CD4-positive, CD25-positive, alpha-beta regulatory T cell (primary cell): ENCODE results near the gene RUNX2. TPM values are rescaled to one million over a fixed set of nuclear protein-coding genes. Genes with fewer than 3 reads are reported as not detected.

Experiments
- ATAC-seq, 2 donors: fragments of 150-1000 bp; cut with Tn5 transposase; one replicate each; pipeline ENCODE4 v1.10.0; 2021; ENCODE audit warnings: low read depth in 2 of 2, moderate number of reproducible peaks in 2 of 2, moderate library complexity in 1 of 2
- DNase-seq, 3 donors: peaks; one replicate each; pipeline versions ENCODE4 v3.0.0 to v3.0.0-alpha.2; 2012 to 2022; ENCODE audit warnings: mixed read lengths in 1 of 3
- H3K27ac ChIP-seq: one replicate; pipeline ENCODE4 v1.7.0; 2013; ENCODE audit warnings: mild to moderate bottlenecking, low read length; ENCODE audit not compliant: insufficient read depth, poor library complexity, severe bottlenecking
- H3K27me3 ChIP-seq: one replicate; pipeline ENCODE4 v1.7.0; 2013; ENCODE audit warnings: low read length; ENCODE audit not compliant: control insufficient read depth, insufficient read depth
- H3K36me3 ChIP-seq: one replicate; pipeline ENCODE4 v1.7.0; 2013; ENCODE audit warnings: mild to moderate bottlenecking, low read length, moderate library complexity; ENCODE audit not compliant: control insufficient read depth, insufficient read depth
- H3K4me1 ChIP-seq: 2 replicates; pipeline ENCODE4 v1.7.0; 2013; ENCODE audit warnings: mild to moderate bottlenecking, low read length; ENCODE audit not compliant: insufficient read depth, control insufficient read depth, poor library complexity, severe bottlenecking
- H3K4me3 ChIP-seq: one replicate; pipeline ENCODE4 v1.7.0; 2013; ENCODE audit warnings: low read depth, mild to moderate bottlenecking, low read length, moderate library complexity
- H3K9me3 ChIP-seq, 2 experiments: 1 replicate in 1 of 2; 2 replicates in 1 of 2; pipeline ENCODE4 v1.7.0; 2013; ENCODE audit warnings: low read length in 2 of 2, mild to moderate bottlenecking in 1 of 2, moderate library complexity in 1 of 2; ENCODE audit not compliant: control insufficient read depth in 2 of 2
- H3K27ac Mint-ChIP-seq, 3 donors: one replicate each; pipeline ENCODE4 v1.8.0; 2020 to 2022; ENCODE audit warnings: mild to moderate bottlenecking in 3 of 3, mixed read lengths in 3 of 3, moderate library complexity in 2 of 3
- H3K27me3 Mint-ChIP-seq: one replicate; pipeline ENCODE4 v1.8.0; 2022; ENCODE audit warnings: mild to moderate bottlenecking, mixed read lengths
- H3K36me3 Mint-ChIP-seq: one replicate; pipeline ENCODE4 v1.8.0; 2020; ENCODE audit warnings: mixed read lengths
- H3K4me1 Mint-ChIP-seq, 4 donors: one replicate each; pipeline ENCODE4 v1.8.0; 2020 to 2022; ENCODE audit warnings: mixed read lengths in 4 of 4, mild to moderate bottlenecking in 1 of 4
- H3K4me3 Mint-ChIP-seq, 4 donors: one replicate each; pipeline ENCODE4 v1.8.0; 2020 to 2022; ENCODE audit warnings: mild to moderate bottlenecking in 4 of 4, mixed read lengths in 4 of 4, moderate library complexity in 3 of 4
- H3K9me3 Mint-ChIP-seq, 7 donors: one replicate each; pipeline ENCODE4 v1.8.0; 2020 to 2022; ENCODE audit warnings: mixed read lengths in 7 of 7, mild to moderate bottlenecking in 3 of 7, moderate library complexity in 2 of 7
- polyA plus RNA-seq, 4 donors: library from polyadenylated mRNA; unstranded; fragments of 300-500 nt; fragmentation: Illumina TruSeq; gene quantifications; one replicate each; pipeline ENCODE4 v1.2.3, GENCODE V29; 2021
- total RNA-seq: library from RNA; stranded (reverse); gene quantifications from one replicate; pipeline ENCODE4 v1.2.3, GENCODE V29; 2022

RUNX2 gene
- total and polyA plus RNA-seq, 5 donors from 2014 or later = 5.3 to 30.0 (median 5.5) TPM

- H3K36me3 Mint-ChIP-seq = peaks cover 4% of the 10 kb centered on the region
- H3K9me3 Mint-ChIP-seq = peaks cover 0 to 2% (median 0%) of the 10 kb centered on the region in 7 donors
- H3K27me3 Mint-ChIP-seq = peaks cover 35% of the 10 kb centered on the region
- H3K36me3 ChIP-seq = no peaks in the 10 kb centered on the region
- H3K4me3 Mint-ChIP-seq = no peak overlapping the region
- ATAC-seq (no peak), DNase-seq (no peak)
- no peak overlapping the region for H3K4me3 ChIP-seq
- no peaks in the 10 kb centered on the region for H3K9me3 ChIP-seq
- H3K4me1 Mint-ChIP-seq = peaks cover 0 to 20% (median 11%) of the 10 kb centered on the region in 4 donors
- peaks cover 4% of the 10 kb centered on the region for H3K4me1 ChIP-seq
- H3K27ac Mint-ChIP-seq = peak overlapping the region in 1 of 3 donors; percentile 30
- peaks cover 5% of the 10 kb centered on the region for H3K27me3 ChIP-seq
- H3K27ac ChIP-seq = no peak overlapping the region
Measured at GRCh38 chr6:45658400-45658799, 330.3 kb downstream of the RUNX2 start.

- peaks cover 0 to 2% (median 0%) of the 10 kb centered on the region in 7 donors for H3K9me3 Mint-ChIP-seq
- ATAC-seq (peak in 1 of 2 donors; percentile 10), DNase-seq (peak in 1 of 3 donors; percentile 32)
- Histone ChIP-seq H3K36me3 (no peaks in the 10 kb centered on the region), H3K27me3 (peaks cover 5% of the 10 kb centered on the region), H3K4me3 (no peak overlapping the region), H3K4me1 (peaks cover 10% of the 10 kb centered on the region), H3K9me3 (no peaks in the 10 kb centered on the region), H3K27ac (no peak overlapping the region)
- peaks cover 4% of the 10 kb centered on the region for H3K36me3 Mint-ChIP-seq
- peak overlapping the region in 2 of 3 donors; percentile 30 to 31 for H3K27ac Mint-ChIP-seq
- peaks cover 31% of the 10 kb centered on the region for H3K27me3 Mint-ChIP-seq
- peak overlapping the region in 1 of 4 donors; percentile 55 for H3K4me3 Mint-ChIP-seq
- peaks cover 0 to 24% (median 14%) of the 10 kb centered on the region in 4 donors for H3K4me1 Mint-ChIP-seq
Measured at GRCh38 chr6:45658958-45659357, 330.8 kb downstream of the RUNX2 start.

GRCh38 chr6:45661661-45662060, 333.5 kb downstream of the RUNX2 start:
- ATAC-seq = no peak
- no peak overlapping the region for H3K27ac ChIP-seq
- H3K36me3 ChIP-seq = no peaks in the 10 kb centered on the region
- Mint-ChIP-seq H3K9me3 (peaks cover 0 to 2% (median 0%) of the 10 kb centered on the region in 7 donors), H3K4me3 (no peak overlapping the region), H3K27me3 (peaks cover 39% of the 10 kb centered on the region), H3K36me3 (peaks cover 4% of the 10 kb centered on the region), H3K4me1 (peaks cover 12 to 45% (median 31%) of the 10 kb centered on the region in 4 donors), H3K27ac (no peak overlapping the region)
- no peaks in the 10 kb centered on the region for H3K9me3 ChIP-seq
- H3K27me3 ChIP-seq = peaks cover 3% of the 10 kb centered on the region
- DNase-seq = no peak
- no peak overlapping the region for H3K4me3 ChIP-seq
- peaks cover 11% of the 10 kb centered on the region for H3K4me1 ChIP-seq

DNA sequence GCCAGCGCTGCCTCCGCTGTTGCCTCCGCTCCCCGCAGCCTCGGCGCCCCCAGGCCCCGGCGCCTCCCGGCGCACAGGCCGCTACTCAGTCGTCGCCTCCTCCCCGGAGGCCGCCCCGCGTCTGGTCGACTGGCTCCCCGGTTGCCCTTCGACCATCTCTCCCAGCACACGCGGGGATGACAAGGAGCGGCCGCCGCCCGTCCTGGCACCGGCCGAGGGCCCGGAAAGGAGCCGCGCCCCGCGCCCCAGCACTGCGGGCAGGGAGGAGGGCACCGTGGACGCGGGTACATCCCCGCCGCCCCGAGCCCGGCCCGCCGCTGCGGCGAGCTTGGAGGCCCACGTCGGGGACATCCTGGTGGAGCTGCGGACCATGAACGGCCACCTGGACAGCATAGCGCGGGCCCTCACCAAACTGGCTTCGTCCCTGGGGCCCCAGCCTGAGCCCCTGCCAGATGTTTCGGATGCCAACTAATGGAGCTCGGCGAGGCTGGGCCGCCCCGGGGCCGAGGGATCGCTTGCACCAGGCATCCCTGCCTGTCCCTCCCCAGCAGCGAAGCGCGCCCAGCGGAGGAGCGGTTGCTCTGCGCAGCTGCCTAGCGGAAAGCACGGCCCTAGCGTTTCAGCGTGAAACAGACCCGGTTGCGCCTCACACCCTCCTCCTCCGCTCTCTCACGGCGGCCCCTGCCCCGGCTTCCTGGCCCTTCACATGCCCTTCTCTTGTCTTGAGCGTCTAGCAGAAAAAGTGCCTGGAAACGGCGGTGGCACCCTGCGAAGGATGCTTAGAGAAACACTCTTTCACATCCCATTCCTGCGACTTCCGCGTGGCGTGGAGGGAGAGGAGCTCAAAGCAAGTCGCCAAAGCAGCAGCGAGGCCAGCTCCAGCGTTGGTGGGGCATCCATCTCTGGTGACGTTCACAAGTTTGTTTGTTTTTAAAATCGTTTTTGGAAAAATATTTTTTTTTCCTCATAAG, 335.4 kb downstream of the RUNX2 start:
- peak overlapping the region in 1 of 3 donors; percentile 21 for H3K27ac Mint-ChIP-seq

DNA sequence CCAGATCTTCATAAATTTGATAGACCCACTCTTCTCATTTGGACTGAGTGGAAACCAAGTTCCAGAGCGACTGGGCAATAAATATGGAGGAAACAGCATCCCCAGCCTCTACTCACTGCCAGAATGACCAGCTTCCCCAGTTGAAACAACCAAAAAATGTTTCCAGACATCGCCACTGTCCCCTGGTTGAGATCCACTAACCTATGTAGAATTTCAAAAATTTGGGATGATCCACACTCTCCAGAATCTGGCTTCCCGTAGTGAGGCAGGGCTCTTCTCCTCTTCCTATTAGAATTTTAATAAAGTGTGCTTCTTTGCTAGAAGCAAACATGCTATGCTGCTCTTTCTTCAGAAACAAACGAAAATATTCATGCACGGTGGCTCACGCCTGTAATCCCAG, 336.6 kb downstream of the RUNX2 start:
- Mint-ChIP-seq H3K27me3 (peaks cover 35% of the 10 kb centered on the region), H3K4me3 (peak overlapping the region in 1 of 4 donors; percentile 16), H3K4me1 (peaks cover 14 to 36% (median 26%) of the 10 kb centered on the region in 4 donors), H3K36me3 (no peaks in the 10 kb centered on the region), H3K9me3 (peaks cover 0 to 1% (median 0%) of the 10 kb centered on the region in 7 donors), H3K27ac (no peak overlapping the region)
- ATAC-seq (no peak), DNase-seq (no peak)
- Histone ChIP-seq H3K4me3 (no peak overlapping the region), H3K27ac (no peak overlapping the region), H3K36me3 (no peaks in the 10 kb centered on the region), H3K4me1 (peaks cover 11% of the 10 kb centered on the region), H3K9me3 (no peaks in the 10 kb centered on the region), H3K27me3 (peaks cover 3% of the 10 kb centered on the region)

More for the DNA sequence above, 335.4 kb downstream of the RUNX2 start:
- ATAC-seq (peak; percentile 65 to 69), DNase-seq (peak in 2 of 3 donors; percentile 40 to 80)
- Histone ChIP-seq H3K36me3 (no peaks in the 10 kb centered on the region), H3K27ac (no peak overlapping the region), H3K9me3 (no peaks in the 10 kb centered on the region), H3K4me1 (peaks cover 11% of the 10 kb centered on the region), H3K27me3 (peaks cover 3% of the 10 kb centered on the region), H3K4me3 (peak overlapping the region; percentile 19)
- H3K4me1 Mint-ChIP-seq = peaks cover 16 to 46% (median 33%) of the 10 kb centered on the region in 4 donors
- H3K27me3 Mint-ChIP-seq = peaks cover 39% of the 10 kb centered on the region
- peaks cover 0 to 1% (median 0%) of the 10 kb centered on the region in 7 donors for H3K9me3 Mint-ChIP-seq
- peak overlapping the region; percentile 57 to 76 (median 70) for H3K4me3 Mint-ChIP-seq
- H3K36me3 Mint-ChIP-seq = no peaks in the 10 kb centered on the region

DNA sequence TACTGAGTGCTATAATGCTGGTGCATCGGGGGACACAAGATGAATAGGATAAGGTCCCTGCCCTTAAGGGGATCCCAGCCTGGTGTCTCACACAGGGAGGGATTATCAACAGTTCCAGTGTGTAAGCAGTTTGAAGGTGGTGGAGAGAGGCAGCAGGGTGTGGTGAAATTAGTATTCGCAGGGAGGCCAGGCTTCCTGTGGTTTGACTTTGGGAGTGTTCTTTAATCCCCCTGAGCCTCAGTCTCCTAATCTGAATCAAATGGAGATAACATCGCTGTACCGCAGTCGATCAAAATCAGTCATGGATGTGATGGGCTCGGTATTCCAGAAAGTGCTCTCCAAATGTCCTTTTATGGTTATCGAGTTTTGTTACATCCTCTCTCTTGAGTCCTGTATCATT, 337.7 kb downstream of the RUNX2 start:
- no peaks in the 10 kb centered on the region for H3K9me3 ChIP-seq
- no peak for ATAC-seq
- H3K4me3 Mint-ChIP-seq = peak overlapping the region in 2 of 4 donors; percentile 42 to 71
- no peaks in the 10 kb centered on the region for H3K36me3 ChIP-seq
- H3K27me3 Mint-ChIP-seq = peaks cover 33% of the 10 kb centered on the region
- H3K27ac Mint-ChIP-seq = no peak overlapping the region
- peaks cover 3% of the 10 kb centered on the region for H3K27me3 ChIP-seq
- peaks cover 0 to 1% (median 0%) of the 10 kb centered on the region in 7 donors for H3K9me3 Mint-ChIP-seq
- H3K36me3 Mint-ChIP-seq = no peaks in the 10 kb centered on the region
- peaks cover 14 to 36% (median 26%) of the 10 kb centered on the region in 4 donors for H3K4me1 Mint-ChIP-seq
- no peak overlapping the region for H3K27ac ChIP-seq
- H3K4me3 ChIP-seq = no peak overlapping the region
- H3K4me1 ChIP-seq = peaks cover 11% of the 10 kb centered on the region
- DNase-seq = peak in 1 of 3 donors; percentile 46

DNA sequence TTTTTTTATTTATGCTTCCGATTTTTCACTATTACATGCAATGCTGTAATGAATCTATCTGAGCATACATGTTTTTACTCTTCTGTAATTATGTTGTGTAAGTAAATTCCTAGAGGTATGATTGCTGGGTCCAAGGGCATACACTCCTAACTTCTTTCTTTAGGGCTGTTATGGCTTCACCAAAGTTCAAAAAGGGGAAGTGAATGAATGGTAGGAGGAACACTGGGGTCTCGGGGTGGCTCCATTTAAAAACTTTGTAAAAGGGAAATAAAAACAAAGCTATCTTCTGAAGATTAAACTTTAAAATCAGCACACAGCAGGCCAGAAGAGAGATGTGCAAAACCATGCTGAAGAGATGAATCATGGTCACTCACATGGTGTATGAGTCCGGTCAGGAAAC, 338.7 kb downstream of the RUNX2 start:
- DNase-seq = no peak
- Mint-ChIP-seq H3K4me3 (no peak overlapping the region), H3K27ac (peak overlapping the region in 1 of 3 donors; percentile 37), H3K36me3 (no peaks in the 10 kb centered on the region), H3K27me3 (peaks cover 23% of the 10 kb centered on the region), H3K9me3 (peaks cover 0 to 1% (median 0%) of the 10 kb centered on the region in 7 donors), H3K4me1 (peaks cover 14 to 36% (median 26%) of the 10 kb centered on the region in 4 donors)
- no peak overlapping the region for H3K4me3 ChIP-seq
- H3K27me3 ChIP-seq = peaks cover 3% of the 10 kb centered on the region
- no peaks in the 10 kb centered on the region for H3K36me3 ChIP-seq
- ATAC-seq = no peak
- no peaks in the 10 kb centered on the region for H3K9me3 ChIP-seq
- no peak overlapping the region for H3K27ac ChIP-seq
- peaks cover 11% of the 10 kb centered on the region for H3K4me1 ChIP-seq
